IMR-90 (cell line): Measurements from ENCODE around the gene DIP2C. TPM values are rescaled to one million over a fixed set of nuclear protein-coding genes. Genes with fewer than 3 reads are reported as not detected.

Source experiments
- ATAC-seq: fragments of 200-7000 bp; cut with Tn5 transposase; 2 replicates; pipeline ENCODE4 v1.9.1; 2020; ENCODE audit warnings: low read depth, mild to moderate bottlenecking, moderate library complexity
- BruUV-seq: library from RNA; stranded (reverse); fragments of 400-500 nt; replicated peaks from 2 replicates; lab custom pipeline; 2021; lab: Mats Ljungman, UMichigan
- CTCF ChIA-PET: fragments of 300-600 bp; formaldehyde crosslinking; extraction: SDS; loops from one replicate; lab custom pipeline; 2021; ENCODE audit warnings: antibody characterized with exemption; lab: Yijun Ruan, JAX
- POLR2A ChIA-PET: fragments of 300-600 bp; sonication (Branson Sonifier 250); formaldehyde crosslinking; loops from one replicate; lab custom pipeline; 2022; ENCODE audit warnings: antibody characterized with exemption; ENCODE audit not compliant: unreplicated experiment; lab: Charles Lee
- DNase-seq: peaks from one replicate; pipeline ENCODE4 v3.0.0; 2013
- H2AFZ ChIP-seq: replicated peaks from 2 replicates; pipeline ENCODE3; 2013; ENCODE audit warnings: low read length, mild to moderate bottlenecking; ENCODE audit not compliant: poor library complexity
- H2AK5ac ChIP-seq: 2 replicates; pipeline ENCODE4 v1.6.1; 2013; ENCODE audit warnings: low read depth, low read length, inconsistent platforms
- H2AK9ac ChIP-seq: replicated peaks from 2 replicates; pipeline ENCODE3; 2013; ENCODE audit warnings: mild to moderate bottlenecking, low read depth, low read length, moderate library complexity; ENCODE audit not compliant: poor library complexity
- H2BK120ac ChIP-seq: 2 replicates; pipeline ENCODE4 v1.6.1; 2013; ENCODE audit warnings: low read depth, low read length, inconsistent platforms
- H2BK15ac ChIP-seq: 3 replicates; pipeline ENCODE4 v1.6.1; 2013; ENCODE audit warnings: low read depth, low read length, inconsistent platforms
- H2BK20ac ChIP-seq: 2 replicates; pipeline ENCODE4 v1.6.1; 2013; ENCODE audit warnings: low read depth, mild to moderate bottlenecking, inconsistent platforms, low read length, moderate library complexity
- H2BK5ac ChIP-seq: 2 replicates; pipeline ENCODE4 v1.6.1; 2013; ENCODE audit warnings: mild to moderate bottlenecking, low read depth, low read length, inconsistent platforms; ENCODE audit not compliant: poor library complexity, severe bottlenecking
- H3K14ac ChIP-seq: replicated peaks from 2 replicates; pipeline ENCODE4 v1.6.1; 2013; ENCODE audit warnings: low read depth, low read length, inconsistent platforms
- H3K18ac ChIP-seq: 2 replicates; pipeline ENCODE4 v1.6.1; 2013; ENCODE audit warnings: low read depth, low read length, control low read depth
- H3K23ac ChIP-seq: 2 replicates; pipeline ENCODE4 v1.6.1; 2013; ENCODE audit warnings: low read depth, low read length, inconsistent platforms
- H3K27ac ChIP-seq: 2 replicates; pipeline ENCODE4 v1.5.1; 2013; ENCODE audit warnings: mild to moderate bottlenecking, control low read depth, low read length; ENCODE audit not compliant: insufficient read depth
- H3K27me3 ChIP-seq: 2 replicates; pipeline ENCODE4 v1.6.1; 2013; ENCODE audit warnings: low read length; ENCODE audit not compliant: control insufficient read depth, insufficient read depth
- H3K36me3 ChIP-seq: 2 replicates; pipeline ENCODE4 v1.6.1; 2013; ENCODE audit warnings: low read length, mixed read lengths; ENCODE audit not compliant: control insufficient read depth, insufficient read depth
- H3K4ac ChIP-seq: 2 replicates; pipeline ENCODE4 v1.6.1; 2013; ENCODE audit warnings: low read depth, low read length, inconsistent platforms
- H3K4me1 ChIP-seq: 2 replicates; pipeline ENCODE4 v1.6.1; 2013; ENCODE audit warnings: low read length, mixed read lengths; ENCODE audit not compliant: control insufficient read depth, insufficient read depth
- H3K4me2 ChIP-seq: 2 replicates; pipeline ENCODE4 v1.6.1; 2013; ENCODE audit warnings: low read depth, mild to moderate bottlenecking, control low read depth, low read length, moderate library complexity
- H3K4me3 ChIP-seq: 2 replicates; pipeline ENCODE4 v1.5.1; 2013; ENCODE audit warnings: low read depth, mild to moderate bottlenecking, control low read depth, low read length, moderate library complexity; ENCODE audit not compliant: insufficient read depth
- H3K56ac ChIP-seq: 2 replicates; pipeline ENCODE4 v1.6.1; 2013; ENCODE audit warnings: low read length, inconsistent platforms; ENCODE audit not compliant: insufficient read depth; ENCODE audit errors: extremely low read depth
- H3K79me1 ChIP-seq, 2 experiments: 2 replicates each; pipeline ENCODE4 v1.6.1; 2013; ENCODE audit warnings: low read length in 2 of 2, inconsistent platforms in 1 of 2, low read depth in 1 of 2
- H3K9ac ChIP-seq: 2 replicates; pipeline ENCODE4 v1.6.1; 2013; ENCODE audit warnings: low read depth, low read length, control low read depth
- H3K9me1 ChIP-seq: 2 replicates; pipeline ENCODE4 v1.6.1; 2013; ENCODE audit warnings: low read length, inconsistent platforms; ENCODE audit not compliant: insufficient read depth
- H3K9me3 ChIP-seq: 2 replicates; pipeline ENCODE4 v1.6.1; 2013; ENCODE audit warnings: low read length; ENCODE audit not compliant: control insufficient read depth, insufficient read depth
- H4K20me1 ChIP-seq: 2 replicates; pipeline ENCODE4 v1.6.1; 2013; ENCODE audit warnings: low read length, inconsistent platforms; ENCODE audit not compliant: insufficient read depth
- H4K5ac ChIP-seq: 2 replicates; pipeline ENCODE4 v1.6.1; 2013; ENCODE audit warnings: mild to moderate bottlenecking, low read depth, low read length, control low read depth
- H4K8ac ChIP-seq, 2 experiments: 2 replicates each; pipeline ENCODE4 v1.6.1; 2013; ENCODE audit warnings: low read depth in 2 of 2, low read length in 2 of 2, control low read depth in 1 of 2, inconsistent platforms in 1 of 2
- H4K91ac ChIP-seq: 2 replicates; pipeline ENCODE4 v1.6.1; 2013; ENCODE audit warnings: low read depth, low read length, inconsistent platforms; ENCODE audit not compliant: insufficient read depth
- POLR2A ChIP-seq: IDR thresholded peaks from 2 replicates; pipeline ENCODE4 v1.6.1; 2012; ENCODE audit warnings: mild to moderate bottlenecking, low read depth, low read length
- SMC3 ChIP-seq: fragments of 150-350 bp; IDR thresholded peaks from 2 replicates; pipeline ENCODE4 v1.6.1; 2016; ENCODE audit warnings: low read depth, mild to moderate bottlenecking, antibody characterized with exemption, low read length, moderate library complexity
- WGBS, 2 experiments: methylation state at CpG; one replicate each; pipeline versions ENCODE4 v1.1.5 to v1.1.7; 2013; ENCODE audit warnings: missing lambda C conversion rate in 2 of 2; ENCODE audit not compliant: insufficient read length in 1 of 2; ENCODE audit errors: extremely low coverage in 2 of 2; 5-methylcytosine and 5-hydroxymethylcytosine counted together
- dilution Hi-C: fragments of 300-500 bp; cut with HindIII; formaldehyde crosslinking; loops from one replicate; pipeline ENCODE4 v1.14.3; 2018; ENCODE audit warnings: low sequenced_read_pairs; ENCODE audit not compliant: unreplicated experiment
- in situ Hi-C: fragments of 300-500 bp; cut with MboI; formaldehyde crosslinking; loops from 3 replicates; pipeline ENCODE4 v1.14.3; 2019; ENCODE audit warnings: low sequenced_read_pairs, inconsistent platforms, mixed read lengths
- intact Hi-C: fragments of 100-400 bp; cut with micrococcal nuclease; formaldehyde crosslinking; loops from 2 replicates; pipeline ENCODE4 v1.10.0; 2022
- polyA plus RNA-seq, 3 experiments: library from polyadenylated mRNA; depleted of rRNA; stranded (reverse); fragments of >200 nt; gene quantifications; 2 replicates each; pipeline ENCODE4 v1.2.3, GENCODE V29; 2012; ENCODE audit warnings: low replicate concordance in 1 of 3
- total RNA-seq: library from RNA; depleted of rRNA; stranded (reverse); fragments of >200 nt; gene quantifications from 2 replicates; pipeline ENCODE4 v1.2.3, GENCODE V29; 2012

The DIP2C gene
- total and polyA plus RNA-seq, 2 of the 4 experiments (the other 2 are of a cell fraction) = 8.6 to 17.3 TPM

DNA sequence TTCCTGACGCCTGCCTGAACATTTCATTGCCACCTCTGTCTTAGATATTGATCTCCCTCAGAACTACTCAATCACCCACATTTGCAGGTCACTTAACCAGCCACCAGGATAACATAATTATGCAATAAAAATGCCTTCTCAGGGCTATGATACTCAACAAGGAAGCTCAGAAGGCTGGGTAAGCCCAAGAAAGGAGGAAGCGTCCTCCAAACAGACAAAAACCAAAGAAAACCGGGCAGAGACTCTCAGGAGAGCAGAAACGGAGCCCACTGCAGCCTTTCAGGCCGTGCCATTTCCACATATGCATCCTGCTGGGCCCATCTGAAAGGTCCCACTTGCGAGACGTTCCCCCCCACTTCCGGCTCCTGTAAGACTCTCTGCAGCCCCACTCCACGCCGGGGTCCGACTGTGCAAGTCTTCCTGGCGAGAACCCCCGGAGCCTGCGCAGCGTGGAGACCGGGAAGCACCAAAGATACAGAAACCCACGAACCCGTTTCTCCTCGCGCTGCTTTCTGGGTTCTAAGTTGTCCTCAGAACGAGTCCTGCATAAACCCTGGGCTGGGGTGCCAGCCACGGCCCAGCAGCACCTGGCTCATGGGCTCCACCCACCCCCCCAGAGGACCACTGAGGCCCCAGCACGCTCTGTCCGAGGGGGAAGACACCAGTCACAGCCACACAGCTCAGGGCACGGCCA, 83.7 kb downstream of the DIP2C start:
- Histone ChIP-seq H3K23ac (peak overlapping the region; percentile 55; the same call in 1 of the 2 replicates), H2AK5ac (peak overlapping the region; percentile 40; the same call in 1 of the 2 replicates), H3K36me3 (no peaks in the 10 kb centered on the region), H4K91ac (peak overlapping the region; percentile 6; the same call in 1 of the 2 replicates), H3K14ac (peak overlapping the region; percentile 28; the same call in 1 of the 2 replicates), H4K20me1 (peaks cover 32% of the 10 kb centered on the region), H3K4ac (peak overlapping the region; percentile 27), H2BK20ac (no peak overlapping the region), H3K27ac (no peak overlapping the region), H3K9me3 (no peaks in the 10 kb centered on the region), H3K4me3 (no peak overlapping the region), H3K56ac (no peak overlapping the region), H4K8ac (no peak overlapping the region), H3K4me2 (no peak overlapping the region; the same call in 1 of the 2 replicates), H3K9ac (no peak overlapping the region), H2BK15ac (no peak overlapping the region), H4K5ac (no peak overlapping the region), H3K18ac (no peak overlapping the region), H3K27me3 (no peaks in the 10 kb centered on the region), H3K79me1 (peaks cover 37 to 82% of the 10 kb centered on the region in 2 experiments), H2AK9ac (no peak overlapping the region), H3K9me1 (peaks cover 41% of the 10 kb centered on the region), H2AFZ (no peak overlapping the region), H3K4me1 (peaks cover 33% of the 10 kb centered on the region), H2BK120ac (peak overlapping the region; percentile 61; the same call in 1 of the 2 replicates), H2BK5ac (no peak overlapping the region)
- ChIA-PET CTCF (interaction anchor here (1.1 kb wide), 1 partner anchor 10 kb away, joined by 3 read pairs; no protein-coding TSS in a partner anchor), POLR2A (no interaction called here)
- dilution Hi-C loops = no loop called here
- BruUV-seq = no TSS peak
- intact Hi-C loops = no loop called here
- in situ Hi-C loops = no loop called here
- ATAC-seq (no peak), DNase-seq (no peak)
- WGBS, 2 experiments = 92% methylated on average over 7 of the region's 25 CpGs; no CpG with 5 or more reads in 1 of the 2 experiments
- TF ChIP-seq SMC3 (no peak), POLR2A (0 out of 2 replicates have a peak, but pooled peaks have one; percentile 29)
